Vagina (tissue), 2 donors: Measurements from ENCODE around the gene RPS6KC1.

Experiments
- POLR2AphosphoS5 ChIP-seq, 2 donors: sonication (generic); formaldehyde crosslinking; IDR thresholded peaks; one replicate each; pipeline ENCODE4 v1.9.0; 2017; ENCODE audit warnings: antibody characterized with exemption in 2 of 2, mild to moderate bottlenecking in 2 of 2, low read depth in 1 of 2; ENCODE audit not compliant: insufficient read depth in 1 of 2
- TF ChIP-seq, protein P1 (sequence below), 3 experiments: fragments of 450-650 bp in 2 of 3; fragments of 200-600 bp in 1 of 3; sonication (generic) in 1 of 3; IDR thresholded peaks; one replicate each; pipeline ENCODE4 v1.5.1; 2017 to 2019; ENCODE audit warnings: antibody characterized with exemption in 3 of 3, mild to moderate bottlenecking in 2 of 3, moderate library complexity in 2 of 3

DNA sequence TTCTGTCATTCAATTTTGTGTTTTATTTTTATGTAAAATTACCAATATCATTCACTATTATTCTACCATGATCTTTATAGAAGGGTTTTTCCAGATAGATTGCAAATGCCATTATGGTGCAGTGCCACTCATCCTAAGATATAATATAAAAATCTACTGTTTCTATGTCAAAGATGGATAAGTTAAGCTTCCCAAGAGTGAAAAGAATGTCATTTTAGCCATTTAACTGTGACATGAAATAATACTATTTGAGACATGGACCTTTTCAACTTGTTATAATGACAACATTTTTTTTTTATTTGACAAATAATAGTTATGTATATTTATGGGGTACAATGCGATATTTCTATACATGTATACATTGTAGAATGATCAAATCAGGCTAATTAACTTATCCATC, 224.3 kb downstream of the RPS6KC1 start:
- no peak for TF ChIP-seq POLR2AphosphoS5 (IDR thresholded peaks at IDR 0.05; ENCODE audit: insufficient read depth in 1 of 2, low read depth in 1 of 2)
- TF ChIP-seq, protein P1, sequence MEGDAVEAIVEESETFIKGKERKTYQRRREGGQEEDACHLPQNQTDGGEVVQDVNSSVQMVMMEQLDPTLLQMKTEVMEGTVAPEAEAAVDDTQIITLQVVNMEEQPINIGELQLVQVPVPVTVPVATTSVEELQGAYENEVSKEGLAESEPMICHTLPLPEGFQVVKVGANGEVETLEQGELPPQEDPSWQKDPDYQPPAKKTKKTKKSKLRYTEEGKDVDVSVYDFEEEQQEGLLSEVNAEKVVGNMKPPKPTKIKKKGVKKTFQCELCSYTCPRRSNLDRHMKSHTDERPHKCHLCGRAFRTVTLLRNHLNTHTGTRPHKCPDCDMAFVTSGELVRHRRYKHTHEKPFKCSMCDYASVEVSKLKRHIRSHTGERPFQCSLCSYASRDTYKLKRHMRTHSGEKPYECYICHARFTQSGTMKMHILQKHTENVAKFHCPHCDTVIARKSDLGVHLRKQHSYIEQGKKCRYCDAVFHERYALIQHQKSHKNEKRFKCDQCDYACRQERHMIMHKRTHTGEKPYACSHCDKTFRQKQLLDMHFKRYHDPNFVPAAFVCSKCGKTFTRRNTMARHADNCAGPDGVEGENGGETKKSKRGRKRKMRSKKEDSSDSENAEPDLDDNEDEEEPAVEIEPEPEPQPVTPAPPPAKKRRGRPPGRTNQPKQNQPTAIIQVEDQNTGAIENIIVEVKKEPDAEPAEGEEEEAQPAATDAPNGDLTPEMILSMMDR (IDR thresholded peaks at IDR 0.05): no peak
